HL-60 (cell line): Measurements from ENCODE around the gene INTS11.

Source experiments
- DNase-seq, 2 experiments: peaks; one replicate each; pipeline ENCODE4 v3.0.0-alpha.2; 2010 to 2020; ENCODE audit warnings: low read depth in 1 of 2, low spot score in 1 of 2
- H3K27ac ChIP-seq: fragments of 250-450 bp; sonication (Bioruptor Pico); replicated peaks from 2 replicates; pipeline ENCODE4 v1.5.1; 2020; ENCODE audit warnings: mild to moderate bottlenecking, moderate library complexity
- H3K27me3 ChIP-seq: fragments of 250-450 bp; sonication (Bioruptor Pico); 2 replicates; pipeline ENCODE4 v1.5.1; 2021; ENCODE audit warnings: mild to moderate bottlenecking, moderate library complexity; ENCODE audit not compliant: insufficient read depth, poor library complexity, severe bottlenecking
- H3K4me3 ChIP-seq: replicated peaks from 2 replicates; pipeline ENCODE4 v1.5.1; 2011; ENCODE audit warnings: mild to moderate bottlenecking, control low read depth, low read length; ENCODE audit not compliant: insufficient read depth
- CTCF ChIP-seq: IDR thresholded peaks from one replicate; pipeline ENCODE4 v1.5.1; 2011; ENCODE audit warnings: low read length, control low read depth, inconsistent platforms; ENCODE audit not compliant: insufficient read depth
- GABPA ChIP-seq: IDR thresholded peaks from 2 replicates; pipeline ENCODE4 v1.6.1; 2012; ENCODE audit warnings: low read depth
- POLR2AphosphoS5 ChIP-seq: IDR thresholded peaks from 2 replicates; pipeline ENCODE4 v1.6.1; 2012; ENCODE audit warnings: low read depth
- REST ChIP-seq: IDR thresholded peaks from 2 replicates; pipeline ENCODE4 v1.6.1; 2012; ENCODE audit warnings: low read depth; ENCODE audit not compliant: insufficient replicate concordance
- SPI1 ChIP-seq: IDR thresholded peaks from 2 replicates; pipeline ENCODE4 v1.6.1; 2012; ENCODE audit warnings: low read depth, mild to moderate bottlenecking, borderline replicate concordance

Gene INTS11

GRCh38 chr1:1270813-1271212 lies 53.6 kb downstream of the INTS11 start:
- H3K4me3 ChIP-seq = no peak overlapping the region
- H3K27ac ChIP-seq = no peak overlapping the region
- TF ChIP-seq POLR2AphosphoS5 = no peak
- no peak for TF ChIP-seq CTCF
- TF ChIP-seq REST = no peak
- no peak for TF ChIP-seq GABPA
- no peak for TF ChIP-seq SPI1
- H3K27me3 ChIP-seq = no peaks in the 10 kb centered on the region
- no peak for DNase-seq

GRCh38 chr1:1268284-1268682 lies 56.2 kb downstream of the INTS11 start:
- Histone ChIP-seq H3K4me3 (no peak overlapping the region), H3K27ac (no peak overlapping the region), H3K27me3 (no peaks in the 10 kb centered on the region)
- TF ChIP-seq CTCF = no peak
- no peak for TF ChIP-seq POLR2AphosphoS5
- TF ChIP-seq REST = no peak
- no peak for TF ChIP-seq GABPA
- no peak for TF ChIP-seq SPI1
- no peak for DNase-seq

- no peaks in the 10 kb centered on the region for H3K27me3 ChIP-seq
- H3K27ac ChIP-seq = no peak overlapping the region
- H3K4me3 ChIP-seq = no peak overlapping the region
- DNase-seq = no peak
- TF ChIP-seq CTCF (no peak), GABPA (no peak), REST (no peak), POLR2AphosphoS5 (no peak; the same call in 1 of the 2 replicates), SPI1 (no peak)
Observed at GRCh38 chr1:1267488-1268283, 56.8 kb downstream of the INTS11 start.
